ENCODE measurements around the gene MTHFD1L. TPM values are rescaled to one million over a fixed set of nuclear protein-coding genes. Genes with fewer than 3 reads are reported as not detected.

MTHFD1L gene
- total and polyA plus RNA-seq, 9 of the 15 experiments (the other 6 are each of a cell fraction or from before 2014, with no cell fraction given), result 20.9 to 128 (median 61.0) TPM

GRCh38 chr6:151087861-151088598 lies 222.5 kb downstream of the MTHFD1L start (continued):
- no peak for TF ChIP-seq ZNF280B (CRISPR knock-in tag; IDR thresholded peaks at IDR 0.05)
- no peak for TF ChIP-seq PHF8 (IDR thresholded peaks at IDR 0.05; ENCODE audit: borderline replicate concordance, low read length)
- TF ChIP-seq CREBBP (IDR thresholded peaks at IDR 0.05; ENCODE audit: low read depth, low read length), result no peak
- no peak for TF ChIP-seq GATAD2A (IDR thresholded peaks at IDR 0.05)
- TF ChIP-seq NELFE (IDR thresholded peaks at IDR 0.05; ENCODE audit: insufficient read depth, insufficient read length), result no peak
- 0 out of 2 replicates have a peak, but pooled peaks have one; percentile 42 for TF ChIP-seq ZBTB12 (CRISPR knock-in tag; IDR thresholded peaks at IDR 0.05)
- peak; percentile 12; the same call in 1 of the 2 replicates for TF ChIP-seq C11orf30 (IDR thresholded peaks at IDR 0.05; ENCODE audit: low read depth)
- TF ChIP-seq CBX1 (IDR thresholded peaks at IDR 0.05; ENCODE audit: low read depth), result no peak
- peak; percentile 59 for TF ChIP-seq SMARCC2 (IDR thresholded peaks at IDR 0.05; ENCODE audit: low read depth)
- TF ChIP-seq ZNF407 (IDR thresholded peaks at IDR 0.05; ENCODE audit: low read depth), result no peak
- TF ChIP-seq ZNF583 (CRISPR knock-in tag; IDR thresholded peaks at IDR 0.05), result no peak
- no peak for TF ChIP-seq KHSRP (IDR thresholded peaks at IDR 0.05)

All from K562 (cell line).